CD14-positive monocyte (primary cell): ENCODE results near the gene C5orf47. TPM values are rescaled to one million over a fixed set of nuclear protein-coding genes. Genes with fewer than 3 reads are reported as not detected.

Experiments used
- DNase-seq, 3 donors: peaks; one replicate each; pipeline ENCODE4 v3.0.0-alpha.2; 2011 to 2022
- H2AFZ ChIP-seq: 2 replicates; pipeline ENCODE4 v1.6.0; 2012; ENCODE audit warnings: mild to moderate bottlenecking, low read depth, low read length, inconsistent platforms; ENCODE audit not compliant: insufficient read depth, poor library complexity, severe bottlenecking
- H3K27ac ChIP-seq, 2 donors: 1 replicate in 1 of 2; 2 replicates in 1 of 2; pipeline ENCODE4 v1.5.1; 2012 to 2013; ENCODE audit warnings: low read length in 2 of 2, control low read depth in 1 of 2, inconsistent platforms in 1 of 2, low read depth in 1 of 2, mild to moderate bottlenecking in 1 of 2
- H3K27me3 ChIP-seq, 2 donors: one replicate each; pipeline versions ENCODE4 v1.6.0 to v1.6.1; 2011 to 2013; ENCODE audit warnings: low read length in 2 of 2; ENCODE audit not compliant: control insufficient read depth in 2 of 2, insufficient read depth in 2 of 2
- H3K36me3 ChIP-seq, 2 donors: replicated peaks in 1 of 2; 1 replicate in 1 of 2; 2 replicates in 1 of 2; pipeline versions ENCODE4 v1.5.1 to v1.6.1; 2012 to 2013; ENCODE audit warnings: low read length in 2 of 2, control low read depth in 1 of 2, inconsistent platforms in 1 of 2, mild to moderate bottlenecking in 1 of 2; ENCODE audit not compliant: insufficient read depth in 2 of 2, control insufficient read depth in 1 of 2
- H3K4me1 ChIP-seq, 2 donors: 1 replicate in 1 of 2; 2 replicates in 1 of 2; pipeline versions ENCODE4 v1.5.1 to v1.6.1; 2012 to 2013; ENCODE audit warnings: low read length in 2 of 2, control low read depth in 1 of 2, inconsistent platforms in 1 of 2, mild to moderate bottlenecking in 1 of 2, moderate library complexity in 1 of 2; ENCODE audit not compliant: insufficient read depth in 2 of 2, control insufficient read depth in 1 of 2
- H3K4me2 ChIP-seq: replicated peaks from 2 replicates; pipeline ENCODE3; 2012; ENCODE audit warnings: low read length, moderate library complexity, mild to moderate bottlenecking; ENCODE audit not compliant: poor library complexity, severe bottlenecking; ENCODE audit errors: extremely low read depth
- H3K4me3 ChIP-seq, 3 experiments: fragments of 200-600 bp in 1 of 3; sonication (generic) in 1 of 3; replicated peaks in 1 of 3; 1 replicate in 2 of 3; 2 replicates in 1 of 3; pipeline ENCODE4 v1.5.1; 2011 to 2013; ENCODE audit warnings: low read length in 3 of 3, mild to moderate bottlenecking in 3 of 3, control low read depth in 2 of 3, low read depth in 2 of 3, inconsistent platforms in 1 of 3, moderate library complexity in 1 of 3
- H3K79me2 ChIP-seq: 2 replicates; pipeline ENCODE4 v1.6.0; 2012; ENCODE audit warnings: mild to moderate bottlenecking, control low read depth, inconsistent platforms, low read length, moderate library complexity; ENCODE audit not compliant: insufficient read depth
- H3K9ac ChIP-seq: 2 replicates; pipeline ENCODE4 v1.6.0; 2017; ENCODE audit warnings: low read length, mild to moderate bottlenecking; ENCODE audit not compliant: insufficient read depth, poor library complexity, severe bottlenecking
- H3K9me3 ChIP-seq, 2 donors: replicated peaks in 1 of 2; 1 replicate in 1 of 2; 2 replicates in 1 of 2; pipeline versions ENCODE4 v1.5.1 to v1.6.1; 2012 to 2013; ENCODE audit warnings: low read length in 2 of 2, control low read depth in 1 of 2; ENCODE audit not compliant: control insufficient read depth in 1 of 2, insufficient read depth in 1 of 2
- H4K20me1 ChIP-seq: 2 replicates; pipeline ENCODE4 v1.6.0; 2012; ENCODE audit warnings: mild to moderate bottlenecking, low read length, control low read depth, moderate library complexity; ENCODE audit not compliant: insufficient read depth
- H3K27ac Mint-ChIP-seq, 7 donors: one replicate each; pipeline ENCODE4 v1.8.0; 2020; ENCODE audit warnings: mild to moderate bottlenecking in 7 of 7, mixed read lengths in 7 of 7, moderate library complexity in 6 of 7, inconsistent platforms in 2 of 7
- H3K27me3 Mint-ChIP-seq, 3 donors: one replicate each; pipeline ENCODE4 v1.8.0; 2021 to 2022; ENCODE audit warnings: low read depth in 3 of 3, mild to moderate bottlenecking in 3 of 3, mixed read lengths in 3 of 3, moderate library complexity in 3 of 3, inconsistent platforms in 1 of 3
- H3K36me3 Mint-ChIP-seq, 2 donors: one replicate each; pipeline ENCODE4 v1.8.0; 2020; ENCODE audit warnings: mixed read lengths in 2 of 2, inconsistent platforms in 1 of 2, mild to moderate bottlenecking in 1 of 2
- H3K4me1 Mint-ChIP-seq: one replicate; pipeline ENCODE4 v1.8.0; 2020; ENCODE audit warnings: mild to moderate bottlenecking, mixed read lengths
- H3K4me3 Mint-ChIP-seq, 2 donors: one replicate each; pipeline ENCODE4 v1.8.0; 2020; ENCODE audit warnings: mild to moderate bottlenecking in 2 of 2, mixed read lengths in 2 of 2, moderate library complexity in 1 of 2
- H3K9me3 Mint-ChIP-seq, 7 donors: one replicate each; pipeline ENCODE4 v1.8.0; 2020 to 2022; ENCODE audit warnings: mixed read lengths in 7 of 7, mild to moderate bottlenecking in 6 of 7, moderate library complexity in 6 of 7, inconsistent platforms in 2 of 7
- WGBS: methylation state at CpG from one replicate; pipeline ENCODE4 v1.1.5; 2013; ENCODE audit warnings: missing lambda C conversion rate; ENCODE audit not compliant: insufficient coverage; 5-methylcytosine and 5-hydroxymethylcytosine counted together
- intact Hi-C, 2 donors: fragments of 100-400 bp; cut with micrococcal nuclease; formaldehyde crosslinking; loops; one replicate each; pipeline versions ENCODE4 v1.15.0 to v1.15.1; 2023
- polyA plus RNA-seq, 3 donors: library from polyadenylated mRNA; depleted of rRNA in 1 of 3; unstranded in 2 of 3; stranded (reverse) in 1 of 3; fragments of 300-500 nt in 2 of 3; fragments of >200 nt in 1 of 3; fragmentation: Illumina TruSeq in 2 of 3; gene quantifications; 1 replicate in 2 of 3; 2 replicates in 1 of 3; pipeline ENCODE4 v1.2.3, GENCODE V29; 2012 to 2021
- TF ChIP-seq, protein P1 (sequence below): fragments of 200-600 bp; IDR thresholded peaks from one replicate; pipeline ENCODE4 v1.8.0; 2022; ENCODE audit warnings: antibody characterized with exemption, mild to moderate bottlenecking

The C5orf47 gene
- polyA plus RNA-seq, 3 donors: not detected

DNA sequence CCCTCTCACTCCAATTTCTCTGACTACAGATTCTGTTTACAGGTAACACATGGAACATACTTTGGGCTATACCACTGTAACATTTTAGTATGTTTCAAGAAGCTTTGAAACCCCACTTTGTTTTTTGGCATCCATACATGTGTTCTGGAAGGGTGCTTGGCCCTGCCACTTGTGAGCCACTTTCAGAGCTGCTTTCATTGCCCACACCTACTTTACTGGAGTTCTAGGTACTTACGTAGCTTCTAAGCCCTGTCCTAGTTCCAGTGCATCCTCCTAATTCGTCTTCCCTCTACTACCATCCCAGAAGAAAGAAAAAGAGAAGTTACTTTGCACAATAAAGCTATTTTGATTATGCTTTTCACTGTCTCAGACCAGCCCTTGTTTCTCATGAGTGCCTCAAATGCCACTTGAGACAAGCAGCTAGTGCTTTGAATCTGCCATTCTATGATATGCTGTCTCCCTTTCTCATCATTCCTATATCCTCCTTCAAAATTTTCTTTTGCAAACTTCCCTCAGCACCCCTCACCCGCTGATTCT is 26.5 kb upstream of the C5orf47 start:
- H2AFZ ChIP-seq: no peak overlapping the region
- H3K79me2 ChIP-seq: no peaks in the 10 kb centered on the region
- H3K4me3 ChIP-seq: no peak overlapping the region
- no peak overlapping the region for H3K4me2 ChIP-seq
- peaks cover 19 to 31% of the 10 kb centered on the region in 2 donors for H3K36me3 Mint-ChIP-seq
- H3K4me3 Mint-ChIP-seq: no peak overlapping the region
- peak overlapping the region in 2 of 7 donors; percentile 1 to 60 for H3K27ac Mint-ChIP-seq
- no peaks in the 10 kb centered on the region for H3K27me3 ChIP-seq
- H3K9me3 Mint-ChIP-seq: no peaks in the 10 kb centered on the region
- H3K9me3 ChIP-seq: no peaks in the 10 kb centered on the region
- DNase-seq: no peak
- WGBS: 78% methylated on average over 3 of the region's 3 CpGs
- H3K4me1 Mint-ChIP-seq: peaks cover 9% of the 10 kb centered on the region
- H4K20me1 ChIP-seq: peaks cover 14% of the 10 kb centered on the region
- no peak overlapping the region for H3K27ac ChIP-seq
- no peak overlapping the region for H3K9ac ChIP-seq
- no peaks in the 10 kb centered on the region for H3K27me3 Mint-ChIP-seq
- TF ChIP-seq, protein P1, sequence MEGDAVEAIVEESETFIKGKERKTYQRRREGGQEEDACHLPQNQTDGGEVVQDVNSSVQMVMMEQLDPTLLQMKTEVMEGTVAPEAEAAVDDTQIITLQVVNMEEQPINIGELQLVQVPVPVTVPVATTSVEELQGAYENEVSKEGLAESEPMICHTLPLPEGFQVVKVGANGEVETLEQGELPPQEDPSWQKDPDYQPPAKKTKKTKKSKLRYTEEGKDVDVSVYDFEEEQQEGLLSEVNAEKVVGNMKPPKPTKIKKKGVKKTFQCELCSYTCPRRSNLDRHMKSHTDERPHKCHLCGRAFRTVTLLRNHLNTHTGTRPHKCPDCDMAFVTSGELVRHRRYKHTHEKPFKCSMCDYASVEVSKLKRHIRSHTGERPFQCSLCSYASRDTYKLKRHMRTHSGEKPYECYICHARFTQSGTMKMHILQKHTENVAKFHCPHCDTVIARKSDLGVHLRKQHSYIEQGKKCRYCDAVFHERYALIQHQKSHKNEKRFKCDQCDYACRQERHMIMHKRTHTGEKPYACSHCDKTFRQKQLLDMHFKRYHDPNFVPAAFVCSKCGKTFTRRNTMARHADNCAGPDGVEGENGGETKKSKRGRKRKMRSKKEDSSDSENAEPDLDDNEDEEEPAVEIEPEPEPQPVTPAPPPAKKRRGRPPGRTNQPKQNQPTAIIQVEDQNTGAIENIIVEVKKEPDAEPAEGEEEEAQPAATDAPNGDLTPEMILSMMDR: no peak
- H3K36me3 ChIP-seq: peaks cover 16 to 27% of the 10 kb centered on the region in 2 donors
- no peaks in the 10 kb centered on the region for H3K4me1 ChIP-seq
- intact Hi-C loops: no loop called here

DNA sequence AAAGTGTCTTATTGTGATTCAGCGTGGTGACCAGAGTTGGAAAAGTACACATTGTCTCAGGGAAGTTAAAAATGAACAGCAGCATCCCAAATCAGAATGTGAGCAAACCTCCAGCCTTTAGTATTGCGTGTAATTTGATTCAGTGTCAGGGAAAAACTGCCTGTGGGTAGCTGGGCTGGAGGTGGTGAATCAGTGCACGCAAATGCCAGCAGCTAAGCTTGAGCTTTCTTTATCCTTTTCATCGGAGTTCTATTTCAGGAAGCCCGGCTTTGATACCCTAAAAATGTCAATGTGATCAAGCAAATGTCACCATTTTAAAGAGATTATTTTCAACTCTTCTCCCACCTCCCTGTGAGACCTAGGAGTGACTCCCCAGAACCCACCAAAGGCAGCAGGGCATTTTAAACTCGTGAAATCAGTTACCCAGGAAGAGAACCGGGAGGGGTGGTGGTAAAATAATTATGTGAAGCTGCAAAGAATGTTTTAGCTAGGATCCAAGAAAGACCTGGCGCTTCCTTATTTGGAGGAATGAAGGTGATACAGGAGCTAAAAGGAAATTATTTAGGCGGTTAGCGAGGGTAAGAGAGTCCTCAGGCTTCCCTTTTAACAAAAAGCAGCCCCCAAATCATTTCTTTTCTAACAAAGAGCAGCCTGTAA is 25.7 kb upstream of the C5orf47 start:
- Mint-ChIP-seq H3K27me3 (no peaks in the 10 kb centered on the region), H3K9me3 (no peaks in the 10 kb centered on the region), H3K4me3 (no peak overlapping the region), H3K4me1 (peaks cover 12% of the 10 kb centered on the region), H3K36me3 (peaks cover 15 to 25% of the 10 kb centered on the region in 2 donors), H3K27ac (peak overlapping the region in 2 of 7 donors; percentile 1 to 60)
- Histone ChIP-seq H2AFZ (no peak overlapping the region), H3K9me3 (no peaks in the 10 kb centered on the region), H3K27me3 (no peaks in the 10 kb centered on the region), H3K9ac (no peak overlapping the region), H3K36me3 (peaks cover 10 to 21% of the 10 kb centered on the region in 2 donors), H3K4me3 (no peak overlapping the region), H4K20me1 (peaks cover 14% of the 10 kb centered on the region), H3K27ac (no peak overlapping the region), H3K4me1 (no peaks in the 10 kb centered on the region), H3K4me2 (no peak overlapping the region), H3K79me2 (no peaks in the 10 kb centered on the region)
- intact Hi-C loops: no loop called here
- DNase-seq: no peak
- 62% methylated on average over 2 of the region's 10 CpGs for WGBS
- TF ChIP-seq, protein P1: no peak
